Measurements from ENCODE around the gene PTPRM. TPM values are rescaled to one million over a fixed set of nuclear protein-coding genes. Genes with fewer than 3 reads are reported as not detected.

Gene PTPRM
- total RNA-seq, 4 donors from 2014 or later: 81.5 to 98.9 (median 86.8) TPM

DNA sequence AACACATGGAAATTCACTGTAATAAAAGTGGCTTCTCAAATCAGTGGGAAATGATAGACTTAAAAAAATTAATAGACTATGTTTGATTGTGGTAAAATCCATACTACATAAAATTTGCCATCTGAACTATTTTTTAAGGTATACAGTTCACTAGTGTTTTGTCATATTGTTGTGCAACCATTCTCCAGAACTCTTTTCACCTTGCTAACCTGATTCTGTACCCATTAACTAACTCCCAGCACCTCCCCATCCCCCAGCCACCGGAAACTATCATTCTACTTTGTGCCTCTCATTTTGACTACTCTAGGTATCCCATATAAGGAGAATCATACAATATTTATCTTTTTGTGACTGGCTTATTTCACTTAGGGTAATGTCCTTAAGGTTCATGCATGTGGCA lies 153.3 kb downstream of the PTPRM start:
- no peak for TF ChIP-seq POLR2AphosphoS5 (IDR thresholded peaks at IDR 0.05)
- TF ChIP-seq, protein P1, sequence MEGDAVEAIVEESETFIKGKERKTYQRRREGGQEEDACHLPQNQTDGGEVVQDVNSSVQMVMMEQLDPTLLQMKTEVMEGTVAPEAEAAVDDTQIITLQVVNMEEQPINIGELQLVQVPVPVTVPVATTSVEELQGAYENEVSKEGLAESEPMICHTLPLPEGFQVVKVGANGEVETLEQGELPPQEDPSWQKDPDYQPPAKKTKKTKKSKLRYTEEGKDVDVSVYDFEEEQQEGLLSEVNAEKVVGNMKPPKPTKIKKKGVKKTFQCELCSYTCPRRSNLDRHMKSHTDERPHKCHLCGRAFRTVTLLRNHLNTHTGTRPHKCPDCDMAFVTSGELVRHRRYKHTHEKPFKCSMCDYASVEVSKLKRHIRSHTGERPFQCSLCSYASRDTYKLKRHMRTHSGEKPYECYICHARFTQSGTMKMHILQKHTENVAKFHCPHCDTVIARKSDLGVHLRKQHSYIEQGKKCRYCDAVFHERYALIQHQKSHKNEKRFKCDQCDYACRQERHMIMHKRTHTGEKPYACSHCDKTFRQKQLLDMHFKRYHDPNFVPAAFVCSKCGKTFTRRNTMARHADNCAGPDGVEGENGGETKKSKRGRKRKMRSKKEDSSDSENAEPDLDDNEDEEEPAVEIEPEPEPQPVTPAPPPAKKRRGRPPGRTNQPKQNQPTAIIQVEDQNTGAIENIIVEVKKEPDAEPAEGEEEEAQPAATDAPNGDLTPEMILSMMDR (IDR thresholded peaks at IDR 0.05): no peak
- no peak for TF ChIP-seq EP300 (IDR thresholded peaks at IDR 0.05)
- TF ChIP-seq POLR2A (IDR thresholded peaks at IDR 0.05): no peak
- no peak for ATAC-seq
- Histone ChIP-seq H3K9me3 (no peaks in the 10 kb centered on the region), H3K27ac (no peak overlapping the region), H3K27me3 (no peaks in the 10 kb centered on the region), H3K4me1 (peaks cover 0 to 8% (median 0%) of the 10 kb centered on the region in 3 donors), H3K4me3 (no peak overlapping the region), H3K36me3 (no peaks in the 10 kb centered on the region)
- 60 to 78% methylated on average over 1 of the region's 1 CpG for WGBS, 2 donors (ENCODE audit: low coverage in 1 of 2)

DNA sequence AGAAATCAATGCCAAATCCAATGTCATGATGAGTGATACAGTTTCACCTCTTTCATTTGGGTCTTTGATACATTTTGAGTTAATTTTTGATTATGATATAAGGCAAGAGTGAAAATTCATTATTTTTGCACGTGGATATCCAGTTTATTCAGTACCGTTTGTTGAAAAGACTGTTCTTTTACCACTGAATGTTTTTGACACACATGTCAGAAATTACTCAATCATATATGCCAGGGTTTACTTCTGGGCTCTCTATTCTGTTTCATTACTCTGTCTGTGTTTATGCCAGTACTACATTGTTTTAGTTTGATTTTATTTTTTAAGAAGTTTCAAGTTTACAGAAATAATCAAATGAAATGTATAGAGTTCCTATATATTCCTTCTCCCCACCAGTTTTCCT lies 154.4 kb downstream of the PTPRM start:
- no peak for TF ChIP-seq POLR2AphosphoS5 (IDR thresholded peaks at IDR 0.05)
- TF ChIP-seq EP300 (IDR thresholded peaks at IDR 0.05): no peak
- TF ChIP-seq, protein P1 (IDR thresholded peaks at IDR 0.05): no peak
- no peak for TF ChIP-seq POLR2A (IDR thresholded peaks at IDR 0.05)
- no peaks in the 10 kb centered on the region for H3K27me3 ChIP-seq
- no peaks in the 10 kb centered on the region for H3K9me3 ChIP-seq
- WGBS, 2 donors (ENCODE audit: low coverage in 1 of 2): 50 to 62% methylated on average over 2 of the region's 2 CpGs
- H3K27ac ChIP-seq: no peak overlapping the region
- no peak overlapping the region for H3K4me3 ChIP-seq
- ATAC-seq: no peak
- H3K36me3 ChIP-seq: no peaks in the 10 kb centered on the region
- peaks cover 0 to 8% (median 0%) of the 10 kb centered on the region in 3 donors for H3K4me1 ChIP-seq

DNA sequence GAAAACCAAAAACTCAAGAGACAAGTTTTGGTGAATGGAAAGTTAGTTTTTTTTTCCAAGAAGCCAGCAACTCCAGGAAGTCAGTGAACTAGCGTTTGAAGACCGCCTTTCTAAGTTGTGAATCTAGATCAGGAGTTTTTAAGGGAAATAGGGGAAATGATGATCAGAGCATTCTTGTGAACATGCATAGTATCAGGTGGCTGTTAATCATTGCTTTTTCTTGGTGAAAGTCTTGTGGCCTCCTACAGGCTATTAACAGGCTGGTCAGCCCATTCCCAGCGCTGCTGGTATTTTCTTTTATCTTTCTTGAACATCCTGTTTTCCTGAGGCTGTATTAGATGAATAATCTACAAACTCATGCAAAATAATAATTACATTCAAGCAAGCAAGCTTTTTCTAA lies 155.8 kb downstream of the PTPRM start:
- no peak overlapping the region for H3K27ac ChIP-seq
- peaks cover 5 to 20% (median 9%) of the 10 kb centered on the region in 3 donors for H3K4me1 ChIP-seq
- 87 to 91% methylated on average over 3 of the region's 3 CpGs for WGBS, 2 donors (ENCODE audit: low coverage in 1 of 2)
- ATAC-seq: no peak
- TF ChIP-seq POLR2A (IDR thresholded peaks at IDR 0.05) (no peak), POLR2AphosphoS5 (IDR thresholded peaks at IDR 0.05) (no peak), EP300 (IDR thresholded peaks at IDR 0.05) (no peak)
- TF ChIP-seq, protein P1 (IDR thresholded peaks at IDR 0.05): no peak
- H3K36me3 ChIP-seq: no peaks in the 10 kb centered on the region
- H3K9me3 ChIP-seq: no peaks in the 10 kb centered on the region
- H3K4me3 ChIP-seq: no peak overlapping the region
- H3K27me3 ChIP-seq: no peaks in the 10 kb centered on the region

DNA sequence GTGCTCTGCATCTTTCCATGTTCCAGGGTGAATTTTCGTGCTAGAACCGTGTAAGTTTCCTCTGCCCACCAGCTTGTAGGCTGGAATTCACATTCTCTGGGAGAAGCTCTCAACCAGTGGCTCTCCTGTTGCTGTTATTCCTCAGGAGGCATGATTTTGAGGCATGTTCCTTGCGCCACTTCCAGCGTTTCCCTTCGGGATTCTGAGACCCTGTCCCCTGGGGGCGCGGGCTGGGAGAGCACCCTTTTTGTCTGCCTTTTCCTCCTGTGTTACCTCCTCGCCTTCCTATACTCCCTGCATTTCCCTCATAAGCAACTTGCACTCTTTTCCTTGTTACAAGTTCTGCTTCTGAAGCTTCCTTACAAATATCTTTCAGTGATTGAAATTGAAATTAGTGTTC lies 156.4 kb downstream of the PTPRM start:
- Histone ChIP-seq H3K9me3 (no peaks in the 10 kb centered on the region), H3K4me3 (no peak overlapping the region), H3K27ac (no peak overlapping the region), H3K36me3 (no peaks in the 10 kb centered on the region), H3K27me3 (no peaks in the 10 kb centered on the region), H3K4me1 (peaks cover 5 to 26% (median 9%) of the 10 kb centered on the region in 3 donors)
- ATAC-seq: no peak
- no peak for TF ChIP-seq POLR2A (IDR thresholded peaks at IDR 0.05)
- TF ChIP-seq, protein P1 (IDR thresholded peaks at IDR 0.05): no peak
- no peak for TF ChIP-seq EP300 (IDR thresholded peaks at IDR 0.05)
- TF ChIP-seq POLR2AphosphoS5 (IDR thresholded peaks at IDR 0.05): no peak
- 91 to 95% methylated on average over 5 to 8 of the region's 8 CpGs for WGBS, 2 donors (ENCODE audit: low coverage in 1 of 2)

DNA sequence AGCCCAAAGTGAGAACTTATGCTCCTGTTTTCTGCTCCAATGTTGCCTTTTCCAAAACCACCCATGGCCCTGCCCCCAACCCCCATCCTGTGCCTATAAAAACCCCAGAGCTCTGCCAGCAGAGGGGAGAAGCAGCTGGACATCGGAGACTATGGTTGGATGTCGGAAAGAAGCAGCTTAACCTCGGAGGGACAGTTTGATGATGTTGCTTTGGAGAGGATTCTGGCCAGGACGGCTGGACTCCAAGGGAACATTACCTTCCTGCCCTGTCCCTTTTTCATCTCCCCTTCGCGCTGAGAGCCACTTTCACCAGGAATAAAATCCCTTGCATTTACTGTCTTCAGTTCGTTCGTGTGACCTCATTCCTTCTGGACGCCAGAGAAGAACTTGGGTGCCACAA lies 158.4 kb downstream of the PTPRM start:
- no peaks in the 10 kb centered on the region for H3K36me3 ChIP-seq
- no peak overlapping the region for H3K27ac ChIP-seq
- no peak for ATAC-seq
- no peaks in the 10 kb centered on the region for H3K9me3 ChIP-seq
- H3K4me3 ChIP-seq: no peak overlapping the region
- peaks cover 5 to 26% (median 9%) of the 10 kb centered on the region in 3 donors for H3K4me1 ChIP-seq
- TF ChIP-seq POLR2A (IDR thresholded peaks at IDR 0.05): no peak
- no peak for TF ChIP-seq EP300 (IDR thresholded peaks at IDR 0.05)
- TF ChIP-seq, protein P1 (IDR thresholded peaks at IDR 0.05): no peak
- TF ChIP-seq POLR2AphosphoS5 (IDR thresholded peaks at IDR 0.05): no peak
- no peaks in the 10 kb centered on the region for H3K27me3 ChIP-seq
- 91 to 100% methylated on average over 3 to 9 of the region's 9 CpGs for WGBS, 2 donors (ENCODE audit: low coverage in 1 of 2)

Measured in gastroesophageal sphincter (tissue), 4 donors.